ENCODE results near the gene OMA1. TPM values are rescaled to one million over a fixed set of nuclear protein-coding genes. Genes with fewer than 3 reads are reported as not detected.
"Not testable (repeated sequence)": the region's sequence is repeated elsewhere in the genome, so short reads cannot be mapped to it uniquely, and the experiment has no call there.

The OMA1 gene
- total and polyA plus RNA-seq, 2 of the 4 experiments (the other 2 are of a cell fraction) = 5.9 to 6.4 TPM

DNA sequence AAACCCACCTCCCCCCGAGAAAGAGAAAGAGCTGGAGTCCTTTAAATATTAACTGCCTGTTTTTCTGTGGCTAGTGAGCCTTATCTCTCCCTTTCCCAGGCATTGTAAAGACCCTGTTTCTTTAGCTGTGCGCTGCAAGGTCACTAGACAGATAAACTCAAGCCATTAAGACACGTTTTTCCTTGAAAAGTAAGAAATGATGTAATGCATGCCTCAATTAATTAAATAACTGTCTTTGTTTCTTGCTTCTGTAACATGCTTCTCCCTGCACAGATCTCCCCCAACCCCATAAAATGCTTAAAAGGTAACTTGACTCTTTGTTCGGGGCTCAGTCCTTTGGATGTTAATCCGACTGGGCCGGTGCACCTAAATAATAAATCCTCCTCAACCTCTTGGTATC, 2.8 kb upstream of the OMA1 start:
- POLR2A ChIA-PET (ENCODE audit: unreplicated experiment); H2BK120ac ChIP-seq (ENCODE audit: low read depth, low read length); H3K4me1 ChIP-seq (ENCODE audit: control insufficient read depth, insufficient read depth, low read length); H3K36me3 ChIP-seq (ENCODE audit: control insufficient read depth, insufficient read depth, low read length); H4K91ac ChIP-seq (ENCODE audit: insufficient read depth, low read depth, low read length); H3K23ac ChIP-seq (ENCODE audit: low read depth, low read length); H2AFZ ChIP-seq (replicated peaks; ENCODE audit: low read length, poor library complexity); H3K27ac ChIP-seq (ENCODE audit: insufficient read depth, low read length); H4K20me1 ChIP-seq (ENCODE audit: insufficient read depth, low read length); H3K9me1 ChIP-seq (ENCODE audit: insufficient read depth, low read length); BruUV-seq (replicated peaks); H2BK20ac ChIP-seq (ENCODE audit: low read depth, low read length); H3K14ac ChIP-seq (replicated peaks; ENCODE audit: low read depth, low read length); H3K18ac ChIP-seq (ENCODE audit: low read depth, low read length); H3K56ac ChIP-seq (ENCODE audit: extremely low read depth, insufficient read depth, low read length); H3K9me3 ChIP-seq (ENCODE audit: control insufficient read depth, insufficient read depth, low read length); H2AK5ac ChIP-seq (ENCODE audit: low read depth, low read length); H2AK9ac ChIP-seq (replicated peaks; ENCODE audit: low read depth, low read length, poor library complexity); H3K4me3 ChIP-seq (ENCODE audit: insufficient read depth, low read depth, low read length); H4K5ac ChIP-seq (ENCODE audit: low read depth, low read length); dilution Hi-C loops (cut with HindIII; ENCODE audit: low sequenced_read_pairs, unreplicated experiment); H4K8ac ChIP-seq (ENCODE audit: low read depth in 2 of 2, low read length in 2 of 2); H2BK5ac ChIP-seq (ENCODE audit: low read depth, low read length, poor library complexity, severe bottlenecking); ATAC-seq (ENCODE audit: low read depth); H3K4me2 ChIP-seq (ENCODE audit: low read depth, low read length); DNase-seq; H3K4ac ChIP-seq (ENCODE audit: low read depth, low read length); H3K9ac ChIP-seq (ENCODE audit: low read depth, low read length); H2BK15ac ChIP-seq (ENCODE audit: low read depth, low read length): not testable (repeated sequence)
- 61% methylated on average over 3 of the region's 6 CpGs; no CpG with 5 or more reads in 1 of the 2 experiments for WGBS, 2 experiments (ENCODE audit: extremely low coverage in 2 of 2, insufficient read length in 1 of 2)
- peaks cover 14% of the 10 kb centered on the region for H3K27me3 ChIP-seq (ENCODE audit: control insufficient read depth, insufficient read depth, low read length)
- H3K79me1 ChIP-seq (ENCODE audit: low read depth in 1 of 2, low read length in 2 of 2) = peaks cover 7 to 11% of the 10 kb centered on the region in 2 experiments; a peak in 3 of 4 replicates
- CTCF ChIA-PET = interaction anchor here (3.2 kb wide), 1 partner anchor 103 kb away, joined by 18 read pairs; no protein-coding TSS in a partner anchor
- in situ Hi-C loops (cut with MboI; ENCODE audit: low sequenced_read_pairs) = loop anchor here (10.0 kb wide), 1 partner anchor 106 kb away; no protein-coding TSS in a partner anchor
- intact Hi-C loops (cut with micrococcal nuclease) = loop anchor here (5.0 to 10.0 kb wide), 3 partner anchors 68 to 1206 kb away; partner anchors contain the start of gene DAB1

Measured in IMR-90 (cell line).